ENCODE results near the gene MACROD2.

DNA sequence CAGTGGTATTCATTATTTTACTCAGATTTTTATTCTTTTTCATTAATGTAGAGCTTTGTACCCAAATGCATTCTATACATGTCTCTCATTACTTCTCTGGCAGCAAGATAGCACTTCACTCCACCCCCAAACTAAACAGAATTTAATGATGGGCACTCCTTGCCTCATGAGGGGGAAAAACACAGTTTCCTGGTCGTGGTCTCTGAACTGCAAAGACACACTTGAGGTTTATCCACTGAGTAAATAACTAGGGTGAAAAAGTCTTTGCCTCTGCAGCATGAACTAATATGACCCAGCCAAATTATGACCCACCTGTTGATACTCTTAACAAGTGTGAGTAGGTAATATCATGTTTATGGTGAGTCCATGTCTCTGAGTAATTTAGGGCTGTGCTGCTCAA is 1127.3 kb downstream of the MACROD2 start:
- TF ChIP-seq POLR2A (IDR thresholded peaks at IDR 0.05), result no peak
- TF ChIP-seq, protein P1, sequence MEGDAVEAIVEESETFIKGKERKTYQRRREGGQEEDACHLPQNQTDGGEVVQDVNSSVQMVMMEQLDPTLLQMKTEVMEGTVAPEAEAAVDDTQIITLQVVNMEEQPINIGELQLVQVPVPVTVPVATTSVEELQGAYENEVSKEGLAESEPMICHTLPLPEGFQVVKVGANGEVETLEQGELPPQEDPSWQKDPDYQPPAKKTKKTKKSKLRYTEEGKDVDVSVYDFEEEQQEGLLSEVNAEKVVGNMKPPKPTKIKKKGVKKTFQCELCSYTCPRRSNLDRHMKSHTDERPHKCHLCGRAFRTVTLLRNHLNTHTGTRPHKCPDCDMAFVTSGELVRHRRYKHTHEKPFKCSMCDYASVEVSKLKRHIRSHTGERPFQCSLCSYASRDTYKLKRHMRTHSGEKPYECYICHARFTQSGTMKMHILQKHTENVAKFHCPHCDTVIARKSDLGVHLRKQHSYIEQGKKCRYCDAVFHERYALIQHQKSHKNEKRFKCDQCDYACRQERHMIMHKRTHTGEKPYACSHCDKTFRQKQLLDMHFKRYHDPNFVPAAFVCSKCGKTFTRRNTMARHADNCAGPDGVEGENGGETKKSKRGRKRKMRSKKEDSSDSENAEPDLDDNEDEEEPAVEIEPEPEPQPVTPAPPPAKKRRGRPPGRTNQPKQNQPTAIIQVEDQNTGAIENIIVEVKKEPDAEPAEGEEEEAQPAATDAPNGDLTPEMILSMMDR (IDR thresholded peaks at IDR 0.05), result no peak
